ENCODE results near the gene C2orf81.

The C2orf81 gene

DNA sequence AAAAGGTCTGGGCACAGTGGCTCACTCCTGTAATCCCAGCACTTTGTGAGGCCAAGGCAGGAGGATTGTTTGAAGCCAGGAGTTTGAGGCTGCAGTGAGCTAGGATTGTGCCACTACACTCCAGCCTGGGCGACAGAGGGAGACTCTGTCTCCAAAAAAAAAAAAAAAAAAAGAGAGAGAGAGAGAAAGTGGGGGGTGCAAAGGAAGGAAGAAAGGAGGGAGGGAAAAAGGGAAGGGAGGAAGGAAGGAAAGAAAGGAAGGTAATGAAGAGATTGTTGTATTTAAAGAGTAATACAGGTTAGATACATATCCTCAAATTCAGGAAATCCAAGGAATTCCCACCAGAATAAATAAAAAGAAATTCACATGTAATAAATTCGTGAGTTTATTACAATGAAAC is 19.5 kb downstream of the C2orf81 start:
- CTCF ChIA-PET, result interaction anchor here (0.7 to 2.7 kb wide), 7 partner anchors 8 to 187 kb away, joined by 3 to 14 read pairs (median 4); no protein-coding TSS in a partner anchor

DNA sequence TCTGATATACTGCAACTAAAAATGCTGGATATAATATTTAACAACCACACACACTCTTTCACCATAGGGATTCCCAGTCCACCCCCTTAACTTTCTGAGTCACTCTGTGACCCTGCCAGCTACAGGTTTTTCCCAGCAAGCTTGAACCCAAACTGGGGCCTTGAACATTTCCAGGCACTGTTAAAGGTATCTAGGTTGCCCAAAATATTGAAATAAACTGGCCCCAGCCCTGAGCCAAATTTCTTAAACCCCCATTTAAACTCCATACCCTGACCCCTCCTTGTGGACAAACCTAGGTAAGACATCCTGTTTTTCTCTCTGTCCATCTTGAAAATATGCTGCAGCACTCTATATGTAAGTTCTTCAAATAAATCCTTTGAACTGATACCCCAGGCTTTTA is 21.6 kb downstream of the C2orf81 start:
- Mint-ChIP-seq H3K27me3 (peaks cover 25% of the 10 kb centered on the region), H3K27ac (no peak overlapping the region), H3K4me1 (no peaks in the 10 kb centered on the region), H3K36me3 (no peaks in the 10 kb centered on the region), H3K9me3 (no peaks in the 10 kb centered on the region), H3K4me3 (no peak overlapping the region)
- CTCF ChIA-PET, result interaction anchor here (0.7 to 2.7 kb wide), 12 partner anchors 9 to 575 kb away, joined by 3 to 14 read pairs (median 4); no protein-coding TSS in a partner anchor
- DNase-seq, result no peak

More for the DNA sequence above, 19.5 kb downstream of the C2orf81 start:
- H3K36me3 Mint-ChIP-seq, result no peaks in the 10 kb centered on the region
- no peak overlapping the region for H3K27ac Mint-ChIP-seq
- no peaks in the 10 kb centered on the region for H3K9me3 Mint-ChIP-seq
- H3K4me3 Mint-ChIP-seq, result no peak overlapping the region
- H3K4me1 Mint-ChIP-seq, result no peaks in the 10 kb centered on the region
- peaks cover 19% of the 10 kb centered on the region for H3K27me3 Mint-ChIP-seq
- DNase-seq, result no peak

DNA sequence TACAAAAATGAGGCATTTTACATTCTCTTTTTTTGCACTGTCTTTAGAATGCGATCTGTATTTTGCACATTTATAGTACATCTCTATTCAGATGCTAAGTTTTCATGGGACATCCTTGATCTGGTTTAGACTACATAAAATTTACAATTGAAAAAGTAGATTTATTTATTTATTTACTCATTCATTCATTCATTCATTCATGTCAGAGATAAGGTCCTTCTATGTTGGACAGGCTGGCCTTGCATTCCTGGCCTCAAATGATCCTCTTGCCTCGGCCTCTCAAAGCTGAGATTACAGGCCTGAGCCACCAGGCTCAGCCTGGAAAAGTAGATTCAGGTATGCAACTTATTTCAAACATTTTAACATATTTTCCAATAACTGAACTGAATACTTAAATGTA is 25.3 kb downstream of the C2orf81 start:
- peaks cover 5% of the 10 kb centered on the region for H3K4me1 Mint-ChIP-seq
- no peak overlapping the region for H3K4me3 Mint-ChIP-seq
- H3K27ac Mint-ChIP-seq, result no peak overlapping the region
- CTCF ChIA-PET, result no interaction called here
- H3K27me3 Mint-ChIP-seq, result peaks cover 21% of the 10 kb centered on the region
- H3K9me3 Mint-ChIP-seq, result no peaks in the 10 kb centered on the region
- no peaks in the 10 kb centered on the region for H3K36me3 Mint-ChIP-seq
- DNase-seq, result no peak

DNA sequence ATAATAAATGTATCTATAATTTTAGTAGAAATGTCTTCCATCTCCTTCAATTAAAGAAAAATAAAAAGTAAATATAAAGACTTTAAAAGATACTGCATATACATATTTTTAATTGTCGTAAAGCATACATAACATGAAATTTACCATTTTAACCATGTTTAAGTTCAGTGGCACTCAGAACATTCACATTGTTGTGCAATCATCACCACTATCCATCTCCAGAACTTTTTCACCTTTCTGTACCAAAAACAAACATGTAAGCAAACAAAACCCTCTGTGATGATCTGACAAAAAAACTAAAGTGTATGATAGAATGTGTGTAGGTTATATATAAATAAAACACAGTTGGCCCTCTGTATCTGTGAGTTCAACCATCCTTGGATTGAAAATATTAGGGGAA is 27.9 kb downstream of the C2orf81 start:
- Mint-ChIP-seq H3K27ac (no peak overlapping the region), H3K9me3 (no peaks in the 10 kb centered on the region)
- CTCF ChIA-PET, result interaction anchor here (1.4 kb wide), 1 partner anchor 59 kb away, joined by 3 read pairs; no protein-coding TSS in a partner anchor

DNA sequence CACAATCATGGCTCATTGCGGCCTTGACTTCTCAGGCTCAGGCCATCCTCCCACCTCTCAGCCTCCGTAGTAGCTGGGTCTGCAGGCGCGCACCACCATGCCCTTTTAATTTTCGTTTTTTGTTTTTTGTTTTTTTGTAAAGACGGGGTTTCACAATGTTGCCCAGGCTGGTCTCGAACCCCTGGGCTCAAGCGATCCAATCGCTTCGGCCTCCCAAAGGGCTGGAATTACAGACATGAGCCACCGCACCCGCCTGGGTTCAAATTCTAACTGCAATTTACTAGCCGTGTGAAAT is 29.0 kb downstream of the C2orf81 start:
- peaks cover 12% of the 10 kb centered on the region for H3K27me3 Mint-ChIP-seq

More for the DNA sequence above, 27.9 kb downstream of the C2orf81 start:
- Mint-ChIP-seq H3K4me3 (no peak overlapping the region), H3K36me3 (no peaks in the 10 kb centered on the region), H3K27me3 (peaks cover 12% of the 10 kb centered on the region), H3K4me1 (peaks cover 5% of the 10 kb centered on the region)
- DNase-seq, result no peak

DNA sequence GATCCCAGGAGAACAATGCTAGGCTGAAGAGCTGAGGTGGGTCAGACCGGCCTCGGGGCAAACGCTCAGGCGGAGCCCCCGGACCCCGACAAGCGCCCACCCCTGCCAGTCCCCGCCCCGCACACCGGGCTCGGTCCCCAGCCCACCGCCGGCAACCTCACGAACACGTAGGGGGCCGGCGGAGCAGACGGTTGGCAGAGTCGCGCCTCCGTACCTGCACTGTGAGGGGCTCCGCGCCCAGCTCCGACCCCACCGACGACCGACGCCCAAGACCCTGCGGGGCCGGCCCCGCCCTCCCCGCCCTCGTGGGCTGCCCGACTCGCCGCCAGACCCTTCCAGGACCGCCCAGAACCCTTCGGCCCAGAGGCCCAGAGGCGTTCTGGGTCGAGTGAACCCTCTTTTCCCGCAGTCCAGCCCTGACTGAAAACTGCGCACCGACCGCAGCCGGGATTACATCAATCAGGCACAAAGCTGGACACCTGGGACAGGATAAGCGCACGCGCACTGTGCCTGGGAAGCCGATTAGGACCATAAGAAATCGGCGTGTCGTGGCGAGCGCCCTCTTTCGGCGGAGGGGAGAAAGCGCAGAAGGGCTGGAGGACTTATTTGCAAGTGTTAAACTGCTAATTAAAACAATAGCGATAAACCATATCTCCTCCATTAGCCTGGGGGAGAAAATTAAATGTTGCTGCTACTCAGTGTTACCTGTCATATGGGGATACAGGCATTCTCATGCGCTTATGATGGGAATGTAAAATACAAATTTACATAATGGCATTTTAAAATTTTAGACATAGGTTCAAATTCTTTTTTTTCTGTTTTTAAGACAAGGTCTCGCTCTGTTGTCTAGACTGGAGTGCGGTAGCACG is 29.6 kb downstream of the C2orf81 start:
- no peaks in the 10 kb centered on the region for H3K9me3 Mint-ChIP-seq
- peak overlapping the region; percentile 97 for H3K27ac Mint-ChIP-seq
- peaks cover 5% of the 10 kb centered on the region for H3K4me1 Mint-ChIP-seq
- peak; percentile 96 for DNase-seq
- CTCF ChIA-PET, result interaction anchor here (0.6 to 2.4 kb wide), 22 partner anchors 8 to 565 kb away, joined by 3 to 12 read pairs (median 4); partner anchors contain the start of genes C2orf81, CCDC142, TTC31 and WDR54
- H3K27me3 Mint-ChIP-seq, result peaks cover 12% of the 10 kb centered on the region
- peak overlapping the region; percentile 93 for H3K4me3 Mint-ChIP-seq
- H3K36me3 Mint-ChIP-seq, result no peaks in the 10 kb centered on the region

More for the DNA sequence above, 29.0 kb downstream of the C2orf81 start:
- H3K4me3 Mint-ChIP-seq, result no peak overlapping the region
- CTCF ChIA-PET, result interaction anchor here (1.0 to 2.4 kb wide), 9 partner anchors 9 to 143 kb away, joined by 3 to 10 read pairs (median 4); partner anchors contain the start of genes C2orf81 and WDR54
- H3K27ac Mint-ChIP-seq, result no peak overlapping the region
- no peaks in the 10 kb centered on the region for H3K36me3 Mint-ChIP-seq
- no peak for DNase-seq
- no peaks in the 10 kb centered on the region for H3K9me3 Mint-ChIP-seq
- H3K4me1 Mint-ChIP-seq, result peaks cover 5% of the 10 kb centered on the region

DNA sequence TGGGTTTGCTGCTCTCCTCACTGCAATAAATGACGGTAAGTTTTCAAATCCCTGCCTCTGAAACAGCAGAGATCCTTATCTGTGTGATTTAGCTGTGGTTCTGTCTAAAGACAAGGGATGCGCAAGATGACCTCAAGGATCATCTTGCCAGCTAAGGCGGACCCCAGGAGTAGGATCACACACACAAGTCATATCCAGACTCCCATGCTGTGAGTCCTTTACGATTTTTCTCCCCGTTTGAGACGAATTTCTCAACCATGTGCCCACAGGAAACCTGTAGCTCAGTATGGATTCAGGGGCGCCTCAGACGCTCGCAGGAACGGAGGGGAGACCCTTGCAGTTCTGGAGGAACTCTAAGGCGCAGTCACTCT is 30.2 kb downstream of the C2orf81 start:
- Mint-ChIP-seq H3K4me3 (peak overlapping the region; percentile 93), H3K27me3 (peaks cover 12% of the 10 kb centered on the region)
- DNase-seq, result no peak

DNA sequence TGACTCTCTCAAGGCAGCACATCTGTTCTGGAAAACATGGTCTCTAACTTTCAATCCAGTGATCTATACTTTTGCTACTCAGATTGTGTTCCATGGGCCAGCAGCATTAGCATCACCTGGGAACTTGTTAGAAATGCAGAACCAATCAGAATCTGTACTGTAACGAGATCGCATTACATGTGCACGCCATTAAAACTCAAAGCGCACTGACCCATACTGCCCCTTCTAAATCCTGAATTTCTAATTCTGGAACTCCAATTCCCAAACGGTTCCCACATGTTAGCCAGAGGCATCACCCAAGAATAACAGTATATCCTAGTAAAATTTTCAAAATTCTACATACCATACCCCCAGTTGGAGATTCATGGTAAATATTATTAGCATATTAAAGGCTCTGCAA is 30.8 kb downstream of the C2orf81 start:
- Mint-ChIP-seq H3K9me3 (no peaks in the 10 kb centered on the region), H3K27me3 (peaks cover 12% of the 10 kb centered on the region), H3K4me1 (peaks cover 5% of the 10 kb centered on the region), H3K36me3 (no peaks in the 10 kb centered on the region), H3K4me3 (peak overlapping the region; percentile 67), H3K27ac (peak overlapping the region; percentile 43)
- DNase-seq, result no peak
- CTCF ChIA-PET, result interaction anchor here (1.0 to 2.4 kb wide), 10 partner anchors 8 to 236 kb away, joined by 3 to 12 read pairs (median 4); partner anchors contain the start of genes C2orf81 and WDR54

More for the DNA sequence above, 30.2 kb downstream of the C2orf81 start:
- peaks cover 5% of the 10 kb centered on the region for H3K4me1 Mint-ChIP-seq
- no peaks in the 10 kb centered on the region for H3K9me3 Mint-ChIP-seq
- CTCF ChIA-PET, result interaction anchor here (0.6 to 2.4 kb wide), 18 partner anchors 8 to 564 kb away, joined by 3 to 12 read pairs (median 4); partner anchors contain the start of genes C2orf81, CCDC142, TTC31 and WDR54
- no peaks in the 10 kb centered on the region for H3K36me3 Mint-ChIP-seq
- peak overlapping the region; percentile 85 for H3K27ac Mint-ChIP-seq

DNA sequence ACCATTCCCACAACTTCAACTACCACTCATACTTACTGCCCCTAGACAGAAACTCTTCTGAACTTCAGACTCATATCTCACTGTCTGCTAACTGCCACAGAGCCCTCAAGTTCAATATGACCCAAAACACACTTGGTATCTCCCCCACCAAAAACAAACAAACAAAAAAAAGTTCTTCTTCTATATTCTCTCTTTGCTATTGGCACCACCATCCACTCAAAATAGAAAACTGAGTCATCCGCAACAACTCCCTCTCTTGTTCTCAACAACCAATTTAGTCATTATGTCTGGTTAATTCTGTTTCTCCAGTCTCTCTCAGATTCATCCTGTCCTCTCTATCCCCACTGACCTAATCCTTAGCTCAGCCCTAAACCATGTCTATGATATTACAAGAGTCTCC is 34.1 kb downstream of the C2orf81 start:
- Mint-ChIP-seq H3K36me3 (peaks cover 2% of the 10 kb centered on the region), H3K9me3 (no peaks in the 10 kb centered on the region), H3K4me1 (peaks cover 1% of the 10 kb centered on the region), H3K4me3 (no peak overlapping the region), H3K27ac (no peak overlapping the region), H3K27me3 (no peaks in the 10 kb centered on the region)
- no peak for DNase-seq
- CTCF ChIA-PET, result no interaction called here

DNA sequence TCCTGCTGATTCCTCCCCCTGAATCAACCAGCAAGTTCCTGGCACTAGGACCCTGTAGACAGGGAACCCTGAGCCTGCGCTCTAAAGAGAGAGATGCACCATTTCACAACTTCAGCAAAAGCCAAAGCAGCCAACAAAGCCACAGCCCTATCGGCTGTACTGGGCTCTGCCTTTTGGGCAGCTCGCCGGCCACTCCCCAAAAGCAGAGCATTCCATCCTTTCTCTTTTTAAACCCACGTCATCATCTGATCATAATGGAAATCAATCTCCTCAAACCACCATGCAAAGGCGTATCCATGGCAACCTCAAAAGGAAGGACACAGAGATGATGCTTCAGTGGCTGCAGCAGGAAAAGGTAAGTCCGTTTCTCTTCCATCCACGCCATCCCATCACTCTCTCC is 36.0 kb downstream of the C2orf81 start:
- H3K36me3 Mint-ChIP-seq, result peaks cover 2% of the 10 kb centered on the region
- no peak overlapping the region for H3K27ac Mint-ChIP-seq
- H3K9me3 Mint-ChIP-seq, result no peaks in the 10 kb centered on the region
- H3K4me3 Mint-ChIP-seq, result no peak overlapping the region
- CTCF ChIA-PET, result no interaction called here
- H3K27me3 Mint-ChIP-seq, result no peaks in the 10 kb centered on the region
- DNase-seq, result no peak
- H3K4me1 Mint-ChIP-seq, result peaks cover 12% of the 10 kb centered on the region

DNA sequence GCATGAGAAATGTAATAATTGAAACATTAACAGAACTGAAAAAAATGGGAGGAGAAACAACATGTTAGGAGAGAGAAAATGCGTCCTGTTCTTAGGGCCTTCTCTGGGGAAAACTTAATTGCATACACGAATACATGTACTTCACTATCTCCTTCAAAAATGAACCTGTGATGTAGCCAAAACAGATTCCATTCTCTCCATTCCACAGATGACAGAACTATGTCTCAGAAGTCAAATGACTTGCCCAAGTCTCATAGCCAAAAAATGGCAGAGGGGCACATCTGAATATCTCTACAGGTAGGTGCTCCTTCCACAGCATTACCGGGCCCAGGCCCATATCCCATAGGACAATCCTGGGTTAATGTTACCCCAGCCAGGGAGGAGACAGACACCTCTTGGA is 37.4 kb downstream of the C2orf81 start:
- DNase-seq, result no peak
- Mint-ChIP-seq H3K27me3 (no peaks in the 10 kb centered on the region), H3K4me3 (no peak overlapping the region), H3K27ac (no peak overlapping the region), H3K4me1 (peaks cover 18% of the 10 kb centered on the region), H3K36me3 (peaks cover 2% of the 10 kb centered on the region), H3K9me3 (no peaks in the 10 kb centered on the region)
- CTCF ChIA-PET, result no interaction called here

DNA sequence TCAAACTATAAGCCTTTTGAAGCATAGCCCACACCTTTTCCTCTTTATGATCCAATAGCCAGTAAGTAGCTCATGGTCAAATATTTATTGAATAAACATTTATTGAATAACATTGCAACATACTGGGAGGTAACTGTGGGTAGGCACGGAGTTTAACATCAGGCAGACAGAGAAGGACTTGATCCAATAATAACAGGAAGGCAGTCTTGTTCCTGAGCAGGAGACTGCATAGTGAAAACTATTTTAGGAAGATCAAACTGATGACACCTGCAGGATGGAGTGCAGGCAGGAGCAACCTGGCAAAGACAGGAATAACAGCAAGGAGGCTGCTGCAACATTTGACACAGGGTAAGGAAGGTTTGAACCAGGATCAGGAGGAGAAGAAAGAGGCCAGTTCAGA is 38.2 kb downstream of the C2orf81 start:
- Mint-ChIP-seq H3K4me3 (no peak overlapping the region), H3K4me1 (peaks cover 23% of the 10 kb centered on the region), H3K27me3 (no peaks in the 10 kb centered on the region), H3K9me3 (no peaks in the 10 kb centered on the region), H3K27ac (no peak overlapping the region), H3K36me3 (peaks cover 6% of the 10 kb centered on the region)
- DNase-seq, result no peak
- CTCF ChIA-PET, result interaction anchor here (1.5 to 1.6 kb wide), 2 partner anchors 8 to 17 kb away, joined by 4 to 5 read pairs; no protein-coding TSS in a partner anchor

DNA sequence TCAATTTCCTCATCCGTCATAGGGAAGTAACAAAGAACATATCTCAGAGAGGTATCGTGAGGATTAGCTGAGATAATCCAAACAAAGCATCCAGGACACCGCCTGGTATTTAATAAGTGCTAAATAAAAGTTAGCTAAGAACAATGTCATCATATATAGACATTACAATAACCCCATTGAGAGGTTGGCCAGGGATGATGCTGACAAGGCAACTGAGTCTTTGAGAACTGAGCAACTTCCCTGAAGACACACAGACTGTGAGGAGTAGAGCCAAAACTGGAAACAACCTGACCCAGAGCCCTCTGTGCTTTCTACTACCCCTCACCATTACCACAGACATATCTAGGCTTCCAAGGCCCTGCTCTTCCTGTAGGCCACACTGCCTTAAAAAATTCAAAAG is 39.7 kb downstream of the C2orf81 start:
- H3K27ac Mint-ChIP-seq, result peak overlapping the region; percentile 1
- DNase-seq, result no peak
- H3K4me3 Mint-ChIP-seq, result no peak overlapping the region
- CTCF ChIA-PET, result interaction anchor here (0.9 to 1.6 kb wide), 4 partner anchors 9 to 132 kb away, joined by 4 to 6 read pairs (median 4); no protein-coding TSS in a partner anchor
- no peaks in the 10 kb centered on the region for H3K27me3 Mint-ChIP-seq
- no peaks in the 10 kb centered on the region for H3K9me3 Mint-ChIP-seq
- peaks cover 23% of the 10 kb centered on the region for H3K4me1 Mint-ChIP-seq
- H3K36me3 Mint-ChIP-seq, result peaks cover 8% of the 10 kb centered on the region

DNA sequence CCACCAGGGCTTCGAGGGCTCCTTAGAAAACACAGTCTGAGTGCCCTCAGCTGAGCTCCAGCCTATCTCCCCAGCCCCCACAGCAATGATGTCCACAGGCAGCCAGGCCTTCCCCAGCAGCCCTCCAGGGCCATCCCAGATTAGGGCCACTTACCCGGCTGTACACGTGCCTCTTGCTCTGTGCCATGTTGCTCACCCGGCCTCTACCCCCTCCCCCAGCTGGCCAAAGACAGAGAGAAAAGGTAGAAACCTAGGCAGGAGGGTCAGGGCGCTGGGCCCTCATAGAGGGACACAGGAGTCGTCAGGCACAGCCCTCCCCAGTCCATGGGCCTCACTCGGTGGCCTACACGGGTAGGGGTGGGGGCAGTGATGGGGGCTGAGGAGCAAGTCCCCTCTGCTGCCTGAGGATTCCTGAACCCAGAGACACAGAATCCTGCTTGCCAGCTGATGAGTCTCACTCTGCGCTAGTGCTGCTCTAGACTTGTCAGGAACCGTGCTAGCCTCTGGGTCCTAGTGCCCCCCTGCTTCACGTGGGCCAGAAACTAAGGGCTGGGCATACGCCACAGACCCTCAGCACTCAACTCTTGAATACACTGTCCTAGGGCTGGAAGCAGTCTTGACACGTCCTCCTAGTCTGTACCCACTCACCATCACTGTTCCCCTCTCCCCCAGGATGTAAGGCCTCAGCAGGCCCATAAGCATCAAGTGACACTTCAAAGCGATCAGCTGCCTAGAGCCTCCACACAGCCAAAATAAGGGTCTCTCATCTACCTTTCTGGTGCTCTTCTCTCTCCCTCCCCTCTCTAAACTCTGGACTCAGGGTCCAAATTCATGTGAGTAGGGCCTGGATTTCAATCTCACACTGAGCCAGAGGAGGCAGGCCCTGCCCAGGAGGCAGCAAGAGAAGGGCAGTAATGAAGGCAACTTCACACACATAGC is 41.3 kb downstream of the C2orf81 start, which contains the start of gene DCTN1:
DCTN1 (minus strand) TSS at position 461 of the 939 bp plus-strand sequence; CDS start at position 187, 274 bp downstream.
- peak; percentile 35 for DNase-seq
- Mint-ChIP-seq H3K27ac (no peak within 1 kb of the TSS), H3K4me1 (peaks cover 23% of the 10 kb centered on the region)

More for the DNA sequence above, 41.3 kb downstream of the C2orf81 start, which contains the start of gene DCTN1:
- Mint-ChIP-seq H3K9me3 (no peaks in the 10 kb centered on the region), H3K4me3 (no peak within 1 kb of the TSS), H3K36me3 (peaks cover 12% of the 10 kb centered on the region), H3K27me3 (no peaks in the 10 kb centered on the region)
- CTCF ChIA-PET, result interaction anchor here (1.1 kb wide), 2 partner anchors 10 to 45 kb away, joined by 3 to 4 read pairs; no protein-coding TSS in a partner anchor
